H1 (cell line): ENCODE measurements around the gene MPPED2. TPM values are rescaled to one million over a fixed set of nuclear protein-coding genes. Genes with fewer than 3 reads are reported as not detected.

Experiments
- CTCF ChIA-PET: fragments of 300-600 bp; sonication (Branson Sonifier 250); formaldehyde crosslinking; loops from one replicate; lab custom pipeline; 2021; ENCODE audit not compliant: partially characterized antibody; lab: Charles Lee
- POLR2A ChIA-PET: fragments of 300-600 bp; sonication (Branson Sonifier 250); formaldehyde crosslinking; loops from one replicate; lab custom pipeline; 2021; ENCODE audit warnings: inconsistent platforms; ENCODE audit not compliant: partially characterized antibody; lab: Charles Lee
- DNase-seq, 2 experiments: peaks; one replicate each; pipeline versions ENCODE4 v3.0.0 to v3.0.0-alpha.2; 2010 to 2022; ENCODE audit warnings: low spot score in 2 of 2, low read depth in 1 of 2, mixed read lengths in 1 of 2
- FAIRE-seq: peaks from 2 replicates; lab custom pipeline; 2011; peaks lifted over from hg19 to GRCh38; lab: Jason Lieb, UNC
- H2AFZ ChIP-seq: 2 replicates; pipeline ENCODE4 v1.8.1; 2012; ENCODE audit warnings: low read length, inconsistent platforms
- H2AK5ac ChIP-seq: 2 replicates; pipeline ENCODE4 v1.6.1; 2013; ENCODE audit warnings: low read depth, low read length
- H2BK120ac ChIP-seq: replicated peaks from 2 replicates; pipeline ENCODE3; 2013; ENCODE audit warnings: low read depth, low read length, inconsistent platforms
- H2BK12ac ChIP-seq: 2 replicates; pipeline ENCODE4 v1.6.1; 2013; ENCODE audit warnings: low read depth, low read length
- H2BK15ac ChIP-seq: 2 replicates; pipeline ENCODE4 v1.6.1; 2013; ENCODE audit warnings: low read length
- H2BK20ac ChIP-seq: 2 replicates; pipeline ENCODE4 v1.6.1; 2013; ENCODE audit warnings: low read length
- H2BK5ac ChIP-seq: 2 replicates; pipeline ENCODE4 v1.6.1; 2013; ENCODE audit warnings: low read depth, low read length
- H3K14ac ChIP-seq: 2 replicates; pipeline ENCODE4 v1.6.1; 2013; ENCODE audit warnings: inconsistent platforms; ENCODE audit not compliant: insufficient read length
- H3K18ac ChIP-seq: 2 replicates; pipeline ENCODE4 v1.6.1; 2013; ENCODE audit warnings: low read length; ENCODE audit errors: extremely low read depth
- H3K23ac ChIP-seq: 2 replicates; pipeline ENCODE4 v1.6.1; 2013; ENCODE audit warnings: inconsistent platforms; ENCODE audit not compliant: insufficient read length
- H3K23me2 ChIP-seq: 2 replicates; pipeline ENCODE4 v1.6.1; 2013; ENCODE audit warnings: low read depth, low read length
- H3K27ac ChIP-seq: 2 replicates; pipeline ENCODE4 v1.6.1; 2011; ENCODE audit warnings: low read depth, low read length, inconsistent platforms
- H3K27me3 ChIP-seq, 4 experiments: replicated peaks in 1 of 4; 1 replicate in 1 of 4; 2 replicates in 3 of 4; pipeline versions ENCODE4 v1.6.1 to v1.8.1; 2011 to 2013; ENCODE audit warnings: low read length in 3 of 4, mild to moderate bottlenecking in 3 of 4, inconsistent platforms in 2 of 4, mixed read lengths in 2 of 4, moderate library complexity in 1 of 4; ENCODE audit not compliant: control insufficient read depth in 3 of 4, insufficient read depth in 3 of 4; ENCODE audit errors: extremely low read depth in 1 of 4
- H3K36me3 ChIP-seq, 4 experiments: 2 replicates each; pipeline versions ENCODE4 v1.6.1 to v1.8.1; 2011 to 2013; ENCODE audit warnings: mild to moderate bottlenecking in 4 of 4, low read length in 3 of 4, moderate library complexity in 2 of 4, control low read depth in 1 of 4, inconsistent platforms in 1 of 4; ENCODE audit not compliant: insufficient read depth in 4 of 4, control insufficient read depth in 2 of 4
- H3K4ac ChIP-seq: replicated peaks from 2 replicates; pipeline ENCODE3; 2013; ENCODE audit warnings: low read length, low read depth, mixed read lengths, inconsistent platforms; ENCODE audit not compliant: insufficient read length
- H3K4me1 ChIP-seq, 4 experiments: replicated peaks in 1 of 4; 1 replicate in 1 of 4; 2 replicates in 3 of 4; pipeline versions ENCODE4 v1.6.1 to v1.8.1; 2011 to 2013; ENCODE audit warnings: low read length in 3 of 4, inconsistent platforms in 2 of 4, mixed read lengths in 1 of 4; ENCODE audit not compliant: insufficient read depth in 4 of 4, control insufficient read depth in 3 of 4
- H3K4me2 ChIP-seq, 2 experiments: 2 replicates each; pipeline versions ENCODE4 v1.6.1 to v1.8.1; 2011 to 2013; ENCODE audit warnings: low read depth in 2 of 2, low read length in 2 of 2, control low read depth in 1 of 2, inconsistent platforms in 1 of 2, mild to moderate bottlenecking in 1 of 2; ENCODE audit not compliant: insufficient read depth in 1 of 2
- H3K4me3 ChIP-seq, 4 experiments: fragments of 200-600, 300-600 bp in 1 of 4; sonication (generic), shearing (Covaris generic), sonication (Bioruptor Twin) in 1 of 4; 2 replicates each; pipeline versions ENCODE4 v1.5.1 to v1.8.1; 2011 to 2016; ENCODE audit warnings: low read length in 4 of 4, low read depth in 3 of 4, control low read depth in 2 of 4, inconsistent platforms in 2 of 4, mild to moderate bottlenecking in 2 of 4, mixed read lengths in 1 of 4, moderate library complexity in 1 of 4; ENCODE audit not compliant: insufficient read depth in 2 of 4; ENCODE audit errors: extremely low read depth in 1 of 4
- H3K56ac ChIP-seq: replicated peaks from 2 replicates; pipeline ENCODE3; 2013; ENCODE audit warnings: low read depth, mild to moderate bottlenecking, mixed read lengths, low read length, inconsistent platforms; ENCODE audit not compliant: insufficient read length
- H3K79me1 ChIP-seq: 2 replicates; pipeline ENCODE4 v1.6.1; 2013; ENCODE audit warnings: low read depth, low read length, control low read depth
- H3K79me2 ChIP-seq, 2 experiments: 2 replicates each; pipeline versions ENCODE4 v1.6.1 to v1.8.1; 2012 to 2013; ENCODE audit warnings: low read length in 2 of 2, mild to moderate bottlenecking in 2 of 2, inconsistent platforms in 1 of 2; ENCODE audit not compliant: insufficient read depth in 2 of 2, control insufficient read depth in 1 of 2
- H3K9ac ChIP-seq, 4 experiments: replicated peaks in 1 of 4; 1 replicate in 1 of 4; 2 replicates in 3 of 4; pipeline versions ENCODE4 v1.6.1 to v1.8.1; 2011 to 2013; ENCODE audit warnings: low read depth in 3 of 4, low read length in 3 of 4, control low read depth in 2 of 4, mild to moderate bottlenecking in 2 of 4, moderate library complexity in 2 of 4, inconsistent platforms in 1 of 4; ENCODE audit errors: extremely low read depth in 1 of 4
- H3K9me3 ChIP-seq, 2 experiments: 2 replicates each; pipeline versions ENCODE4 v1.6.1 to v1.8.1; 2012 to 2013; ENCODE audit warnings: mild to moderate bottlenecking in 2 of 2, moderate library complexity in 2 of 2, control low read depth in 1 of 2, inconsistent platforms in 1 of 2, low read depth in 1 of 2, low read length in 1 of 2, mixed read lengths in 1 of 2; ENCODE audit not compliant: insufficient read depth in 2 of 2
- H4K20me1 ChIP-seq, 2 experiments: replicated peaks in 1 of 2; 2 replicates each; pipeline versions ENCODE3 to v1.8.1; 2011 to 2013; ENCODE audit warnings: inconsistent platforms in 2 of 2, low read length in 2 of 2, mild to moderate bottlenecking in 1 of 2; ENCODE audit not compliant: insufficient read depth in 2 of 2, control insufficient read depth in 1 of 2
- H4K5ac ChIP-seq: 2 replicates; pipeline ENCODE4 v1.6.1; 2013; ENCODE audit warnings: low read length, low read depth, mixed read lengths, inconsistent platforms; ENCODE audit not compliant: insufficient read length
- H4K8ac ChIP-seq: 2 replicates; pipeline ENCODE4 v1.8.0; 2013; ENCODE audit warnings: mild to moderate bottlenecking, moderate library complexity, low read length, inconsistent platforms; ENCODE audit not compliant: insufficient read depth; ENCODE audit errors: extremely low read depth
- H4K91ac ChIP-seq: replicated peaks from 2 replicates; pipeline ENCODE3; 2013; ENCODE audit warnings: low read length, mixed read lengths, inconsistent platforms; ENCODE audit not compliant: insufficient read length
- EGR1 ChIP-seq: IDR thresholded peaks from 2 replicates; pipeline ENCODE4 v1.6.1; 2011; ENCODE audit warnings: low read depth, low read length, borderline replicate concordance
- RAD21 ChIP-seq, 2 experiments: IDR thresholded peaks in 1 of 2; conservative IDR thresholded peaks in 1 of 2; 2 replicates each; pipeline ENCODE4 v1.6.1; 2011; ENCODE audit warnings: low read depth in 2 of 2, low read length in 2 of 2, improper control_type of control experiment in 1 of 2, inconsistent platforms in 1 of 2, mild to moderate bottlenecking in 1 of 2, moderate library complexity in 1 of 2
- RNF2 ChIP-seq: fragments of 200-900, 300-1000 bp; sonication (generic); IDR thresholded peaks from 2 replicates; pipeline ENCODE4 v1.7.1; 2016; ENCODE audit warnings: borderline replicate concordance, low read depth, mild to moderate bottlenecking, antibody characterized with exemption, low read length; ENCODE audit not compliant: poor library complexity, severe bottlenecking; ENCODE audit errors: missing control alignments
- TBP ChIP-seq: IDR thresholded peaks from 2 replicates; pipeline ENCODE4 v1.6.1; 2011; ENCODE audit warnings: low read depth, low read length, improper control_type of control experiment
- WGBS, 2 experiments: shearing (Covaris generic) in 1 of 2; methylation state at CpG; one replicate each; pipeline versions ENCODE4 v1.1.6 to v1.1.7; 2013 to 2015; ENCODE audit warnings: low lambda C conversion rate in 2 of 2, mixed read lengths in 2 of 2, inconsistent platforms in 1 of 2, low coverage in 1 of 2, missing lambda C conversion rate in 1 of 2; ENCODE audit not compliant: insufficient replicate concordance in 2 of 2, insufficient coverage in 1 of 2, insufficient read length in 1 of 2; ENCODE audit errors: extremely low coverage in 1 of 2, missing lambda C conversion rate in 1 of 2; 5-methylcytosine and 5-hydroxymethylcytosine counted together
- polyA plus RNA-seq, 7 experiments: library from polyadenylated mRNA; depleted of rRNA in 3 of 7; stranded (reverse) in 5 of 7; unstranded in 2 of 7; fragments of >200 nt in 5 of 7; fragments of 200-250 nt in 2 of 7; gene quantifications; 1 replicate in 5 of 7; 2 replicates in 1 of 7; 4 replicates in 1 of 7; pipeline versions ENCODE4 v1.2.1 to v1.2.3, GENCODE V29; 2011 to 2013; ENCODE audit warnings: missing spikeins in 2 of 7, mixed read lengths in 2 of 7
- total RNA-seq: library from RNA; stranded (reverse); fragmentation: NEBNext Ultra II Directional; extraction: Animal tissue kit (Norgen Biotek cat#: 25700); gene quantifications from 2 replicates; pipeline ENCODE4 v1.2.1, GENCODE V29; 2021

Gene MPPED2
- total and polyA plus RNA-seq, 2 of the 8 experiments (the other 6 are each of a cell fraction or from before 2014, with no cell fraction given), result 1.3 to 3.5 TPM

GRCh38 chr11:30429550-30429949 lies 156.6 kb downstream of the MPPED2 start:
- no peak overlapping the region for H4K8ac ChIP-seq
- H2BK12ac ChIP-seq, result no peak overlapping the region
- H2BK5ac ChIP-seq, result no peak overlapping the region
- CTCF ChIA-PET, result interaction anchor here (1.1 to 1.6 kb wide), 2 partner anchors 13 to 34 kb away, joined by 3 read pairs; no protein-coding TSS in a partner anchor
- peaks cover 0 to 3% (median 0%) of the 10 kb centered on the region in 4 experiments; a peak in 3 of 7 replicates for H3K4me1 ChIP-seq
- no peak overlapping the region for H3K23ac ChIP-seq
- H3K79me2 ChIP-seq, result no peaks in the 10 kb centered on the region
- POLR2A ChIA-PET, result no interaction called here
- no peak overlapping the region for H3K18ac ChIP-seq
- FAIRE-seq (no peak), DNase-seq (no peak)
- no peak overlapping the region for H3K27ac ChIP-seq
- H2BK120ac ChIP-seq, result no peak overlapping the region
- H3K9ac ChIP-seq, result no peak overlapping the region
- no peak overlapping the region for H4K5ac ChIP-seq
- no peaks in the 10 kb centered on the region for H3K9me3 ChIP-seq
- H4K20me1 ChIP-seq, result no peaks in the 10 kb centered on the region
- H3K4me2 ChIP-seq, result no peak overlapping the region
- no peak overlapping the region for H4K91ac ChIP-seq
- no peaks in the 10 kb centered on the region for H3K27me3 ChIP-seq
- no peak overlapping the region for H3K4ac ChIP-seq
- H2AK5ac ChIP-seq, result no peak overlapping the region
- H2BK15ac ChIP-seq, result no peak overlapping the region
- no peak for TF ChIP-seq EGR1
- no peak for TF ChIP-seq RNF2
- no peak for TF ChIP-seq RAD21 (IDR thresholded peaks at IDR 0.05 in 1 of 2, conservative IDR thresholded peaks at IDR 0.05 in 1 of 2; ENCODE audit: low read depth in 2 of 2, low read length in 2 of 2)
- no peak for TF ChIP-seq TBP
- no peak overlapping the region for H2AFZ ChIP-seq
- H3K14ac ChIP-seq, result no peak overlapping the region
- 94% methylated on average over 2 of the region's 2 CpGs; no CpG with 5 or more reads in 1 of the 2 experiments for WGBS, 2 experiments
- H2BK20ac ChIP-seq, result no peak overlapping the region
- H3K4me3 ChIP-seq, result no peak overlapping the region
- no peaks in the 10 kb centered on the region for H3K36me3 ChIP-seq
- no peaks in the 10 kb centered on the region for H3K79me1 ChIP-seq
- no peaks in the 10 kb centered on the region for H3K23me2 ChIP-seq
- no peak overlapping the region for H3K56ac ChIP-seq
